22Rv1 (cell line): ENCODE results near the gene LRRC28.

Experiments used
- CTCF ChIP-seq: fragments of 450-650 bp; IDR thresholded peaks from 2 replicates; pipeline ENCODE4 v1.5.1; 2017; ENCODE audit warnings: mild to moderate bottlenecking
- ZFX ChIP-seq: fragments of 450-650 bp; IDR thresholded peaks from 2 replicates; pipeline ENCODE4 v1.6.1; 2017; ENCODE audit warnings: antibody characterized with exemption, borderline replicate concordance

GRCh38 chr15:99409560-99409959 lies 158.3 kb downstream of the LRRC28 start:
- TF ChIP-seq CTCF (no peak), ZFX (no peak)
